HG03558 (cell line): ENCODE results near the gene PDYN.

Experiments
- ATAC-seq: cut with Tn5 transposase; IDR thresholded peaks from one replicate; pipeline ENCODE4 v1.9.1; 2021; ENCODE audit warnings: moderate number of reproducible peaks; ENCODE audit not compliant: unreplicated experiment; ENCODE audit errors: extremely low read depth

The PDYN gene

DNA sequence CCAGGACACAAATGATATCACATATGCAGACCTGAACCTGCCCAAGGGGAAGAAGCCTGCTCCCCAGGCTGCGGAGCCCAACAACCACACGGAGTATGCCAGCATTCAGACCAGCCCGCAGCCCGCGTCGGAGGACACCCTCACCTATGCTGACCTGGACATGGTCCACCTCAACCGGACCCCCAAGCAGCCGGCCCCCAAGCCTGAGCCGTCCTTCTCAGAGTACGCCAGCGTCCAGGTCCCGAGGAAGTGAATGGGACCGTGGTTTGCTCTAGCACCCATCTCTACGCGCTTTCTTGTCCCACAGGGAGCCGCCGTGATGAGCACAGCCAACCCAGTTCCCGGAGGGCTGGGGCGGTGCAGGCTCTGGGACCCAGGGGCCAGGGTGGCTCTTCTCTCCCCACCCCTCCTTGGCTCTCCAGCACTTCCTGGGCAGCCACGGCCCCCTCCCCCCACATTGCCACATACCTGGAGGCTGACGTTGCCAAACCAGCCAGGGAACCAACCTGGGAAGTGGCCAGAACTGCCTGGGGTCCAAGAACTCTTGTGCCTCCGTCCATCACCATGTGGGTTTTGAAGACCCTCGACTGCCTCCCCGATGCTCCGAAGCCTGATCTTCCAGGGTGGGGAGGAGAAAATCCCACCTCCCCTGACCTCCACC lies 56.4 kb downstream of the PDYN start:
- no peak for ATAC-seq

DNA sequence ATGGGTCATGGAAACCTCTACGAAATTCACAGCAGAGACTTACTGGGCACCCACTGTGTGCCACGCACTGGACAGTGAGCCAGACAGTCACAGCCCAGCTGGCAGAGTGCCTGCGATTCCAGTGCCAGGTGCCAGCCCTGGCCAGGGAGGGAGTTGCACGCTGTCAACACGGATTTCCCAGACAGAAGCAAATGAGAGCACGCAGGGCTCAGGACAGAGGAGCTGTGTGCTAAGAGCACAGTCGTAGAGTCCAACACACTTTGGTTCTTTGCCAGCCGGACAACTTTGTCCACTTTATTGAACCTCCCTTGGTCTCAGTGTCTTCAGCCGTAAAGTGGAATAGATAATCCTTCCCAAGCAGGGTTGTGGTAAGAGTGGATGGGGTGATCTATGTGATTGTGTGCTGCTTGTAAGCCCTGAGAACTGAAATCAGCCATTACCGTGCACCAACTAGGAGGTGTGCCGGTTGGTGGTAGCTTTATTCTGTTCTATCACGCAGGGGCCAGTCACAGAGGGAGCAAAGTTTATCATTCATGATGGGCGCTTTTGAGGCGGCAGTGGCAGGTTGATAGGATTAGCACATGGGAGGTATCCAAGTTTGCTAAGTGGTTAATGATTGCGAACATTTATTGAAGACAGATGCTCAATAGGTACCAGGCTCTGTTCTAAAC lies 58.0 kb downstream of the PDYN start:
- no peak for ATAC-seq

GRCh38 chr20:1934721-1935573 lies 58.9 kb downstream of the PDYN start:
- no peak for ATAC-seq

DNA sequence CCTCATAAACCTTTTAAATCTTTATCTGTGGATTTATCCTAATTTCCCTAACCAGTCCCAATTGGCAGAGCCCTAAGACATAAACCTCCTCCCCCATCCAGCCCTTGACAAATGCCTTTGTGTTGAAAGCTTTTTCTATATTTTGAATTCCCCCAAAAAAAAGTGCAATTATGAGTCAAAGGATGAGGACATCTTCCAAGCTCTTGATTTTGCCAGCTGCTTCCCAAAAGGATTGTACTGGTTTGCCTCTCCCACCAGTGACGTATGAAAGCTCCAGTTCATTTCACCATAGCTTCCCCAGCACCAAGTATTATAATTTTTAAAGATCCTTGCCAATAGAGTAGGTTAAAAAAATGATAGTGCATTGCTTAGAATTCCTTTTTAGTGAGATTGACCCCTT lies 59.7 kb downstream of the PDYN start:
- no peak for ATAC-seq

DNA sequence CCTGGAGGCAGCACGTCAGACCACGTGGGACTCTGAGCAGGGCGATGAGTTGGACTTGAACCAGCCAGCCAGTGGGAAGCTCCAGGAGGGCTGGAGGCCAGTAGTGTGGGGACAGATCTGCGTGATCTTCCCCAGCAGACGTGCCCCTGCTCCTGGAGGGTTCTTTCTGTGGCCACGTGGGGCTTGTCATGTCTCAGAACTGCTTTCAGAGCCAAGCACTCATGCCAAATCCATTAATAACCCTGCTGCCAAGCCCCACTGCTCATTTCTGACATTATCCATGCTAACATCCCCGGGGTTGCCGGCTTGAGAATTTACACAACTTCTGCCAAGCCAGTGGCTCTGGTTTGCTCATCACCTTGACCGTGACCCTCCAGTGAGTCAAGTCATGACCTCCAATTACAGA lies 60.4 kb downstream of the PDYN start:
- ATAC-seq = no peak

DNA sequence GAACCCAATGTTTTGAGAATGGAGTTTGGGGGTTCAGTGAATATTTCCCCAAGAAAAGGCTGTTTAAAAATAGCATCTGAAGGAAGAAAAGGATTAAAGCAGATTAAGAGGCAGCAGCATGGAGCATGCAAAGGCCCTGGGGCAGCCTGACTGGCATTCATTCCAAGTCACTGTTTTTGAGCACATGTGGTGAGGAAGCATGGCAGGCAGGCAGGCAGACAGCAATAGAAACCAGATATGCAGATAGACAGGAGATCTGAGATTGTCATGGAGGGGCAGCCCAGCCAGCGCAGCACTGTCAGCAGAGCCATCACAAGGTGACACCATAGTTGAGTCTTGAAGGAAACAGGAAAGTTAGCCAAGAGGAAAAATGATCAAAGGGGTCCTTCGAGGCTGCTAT lies 60.9 kb downstream of the PDYN start:
- ATAC-seq = no peak

DNA sequence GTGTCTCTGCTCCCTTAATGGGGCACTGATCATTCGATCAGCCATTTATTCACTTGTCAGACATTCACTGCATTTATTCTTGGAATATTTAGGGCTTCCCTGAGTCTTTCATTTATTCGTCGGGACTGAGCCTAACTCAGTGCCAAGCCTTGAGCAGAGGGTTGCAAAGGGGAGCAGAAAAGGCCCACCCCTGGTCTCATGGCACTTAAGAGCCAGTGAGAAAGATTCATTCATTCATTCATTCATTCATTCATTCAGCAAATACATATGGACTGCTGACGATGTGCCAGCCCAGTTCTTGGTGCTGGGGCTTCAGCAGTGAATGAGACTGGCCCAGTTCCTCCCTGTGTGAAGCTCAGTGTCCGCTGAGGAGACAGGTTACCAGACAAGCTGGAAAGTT lies 62.0 kb downstream of the PDYN start:
- ATAC-seq = no peak

DNA sequence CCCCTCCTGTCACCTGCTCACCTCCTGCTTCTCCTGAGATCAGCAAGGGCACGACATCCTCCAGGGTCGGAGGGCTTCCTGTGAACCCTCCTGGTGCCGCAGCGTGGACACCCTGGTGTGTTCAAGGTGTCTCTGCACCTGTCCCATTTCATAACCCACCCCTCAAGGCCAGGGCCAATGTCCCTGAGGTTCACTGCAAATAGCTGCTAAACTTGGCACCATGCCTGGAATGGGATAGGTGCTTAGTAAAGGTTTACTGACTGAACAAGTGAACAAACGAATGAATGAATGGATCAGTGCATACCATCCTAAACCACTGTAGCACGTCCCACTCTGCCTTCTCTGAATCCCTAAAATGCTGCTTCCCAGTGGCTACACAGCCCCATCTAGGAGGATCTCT lies 63.7 kb downstream of the PDYN start:
- ATAC-seq = no peak

DNA sequence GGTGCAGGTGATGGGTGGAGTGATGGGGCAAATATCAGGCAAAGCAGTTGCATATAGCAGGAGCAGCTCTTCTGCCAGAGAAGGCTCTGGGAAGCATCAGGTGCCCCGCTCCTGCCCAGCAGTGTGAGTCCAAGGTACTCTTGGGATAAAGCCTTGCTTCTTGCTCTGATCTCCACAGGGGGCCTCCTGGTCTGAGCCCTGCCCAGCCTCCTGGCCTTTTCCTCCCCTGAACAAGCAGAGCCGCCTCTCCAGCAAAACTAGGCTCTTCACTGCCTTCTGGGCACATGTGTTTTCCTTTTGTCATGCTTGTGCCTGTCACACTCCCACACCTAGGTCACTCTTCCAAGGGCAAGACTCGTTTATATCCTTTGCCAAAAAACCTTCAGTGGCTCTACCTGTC lies 64.4 kb downstream of the PDYN start:
- no peak for ATAC-seq

DNA sequence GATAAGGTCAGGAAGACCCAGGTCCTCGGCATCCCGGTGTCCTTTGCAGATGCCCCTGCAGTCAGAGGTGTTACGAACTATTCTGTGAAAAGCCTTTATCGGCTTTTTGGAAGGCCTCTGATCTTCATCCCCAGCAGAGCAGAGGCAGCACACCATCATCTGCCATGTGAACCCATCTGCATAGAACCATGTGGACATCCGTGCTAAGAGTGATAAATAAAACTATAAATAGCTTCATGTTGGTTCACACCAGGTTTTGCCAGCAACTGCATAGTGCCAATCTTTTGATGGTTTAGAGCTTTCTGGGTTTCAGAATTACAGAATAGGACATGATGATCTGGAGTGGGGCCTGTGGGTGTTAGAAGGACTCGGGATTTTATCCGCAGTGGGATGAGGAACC lies 65.1 kb downstream of the PDYN start:
- ATAC-seq = no peak
